ENCODE results near the gene CRELD2.
"Not testable (repeated sequence)": the region's sequence is repeated elsewhere in the genome, so short reads cannot be mapped to it uniquely, and the experiment has no call there.

The CRELD2 gene

DNA sequence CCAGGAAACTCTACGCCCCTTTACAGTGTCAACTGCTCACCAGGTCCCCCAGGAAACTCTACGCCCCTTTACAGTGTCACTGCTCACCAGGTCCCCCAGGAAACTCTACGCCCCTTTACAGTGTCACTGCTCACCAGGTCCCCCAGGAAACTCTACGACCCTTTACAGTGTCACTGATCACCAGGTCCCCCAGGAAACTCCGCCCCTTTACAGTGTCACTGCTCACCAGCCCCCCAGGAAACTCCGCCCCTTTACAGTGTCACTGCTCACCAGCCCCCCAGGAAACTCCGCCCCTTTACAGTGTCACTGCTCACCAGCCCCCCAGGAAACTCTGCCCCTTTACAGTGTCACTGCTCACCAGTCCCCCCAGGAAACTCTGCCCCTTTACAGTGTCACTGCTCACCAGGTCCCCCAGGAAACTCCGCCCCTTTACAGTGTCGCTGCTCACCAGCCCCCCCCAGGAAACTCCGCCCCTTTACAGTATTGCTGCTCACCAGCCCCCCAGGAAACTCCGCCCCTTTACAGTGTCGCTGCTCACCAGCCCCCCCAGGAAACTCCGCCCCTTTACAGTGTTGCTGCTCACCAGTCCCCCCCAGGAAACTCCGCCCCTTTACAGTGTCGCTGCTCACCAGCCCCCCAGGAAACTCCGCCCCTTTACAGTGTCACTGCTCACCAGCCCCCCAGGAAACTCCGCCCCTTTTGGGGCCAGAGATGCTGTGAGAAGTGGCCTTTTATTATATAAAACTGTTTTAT, 26.8 kb downstream of the CRELD2 start:
- DNase-seq = not testable (repeated sequence)

DNA sequence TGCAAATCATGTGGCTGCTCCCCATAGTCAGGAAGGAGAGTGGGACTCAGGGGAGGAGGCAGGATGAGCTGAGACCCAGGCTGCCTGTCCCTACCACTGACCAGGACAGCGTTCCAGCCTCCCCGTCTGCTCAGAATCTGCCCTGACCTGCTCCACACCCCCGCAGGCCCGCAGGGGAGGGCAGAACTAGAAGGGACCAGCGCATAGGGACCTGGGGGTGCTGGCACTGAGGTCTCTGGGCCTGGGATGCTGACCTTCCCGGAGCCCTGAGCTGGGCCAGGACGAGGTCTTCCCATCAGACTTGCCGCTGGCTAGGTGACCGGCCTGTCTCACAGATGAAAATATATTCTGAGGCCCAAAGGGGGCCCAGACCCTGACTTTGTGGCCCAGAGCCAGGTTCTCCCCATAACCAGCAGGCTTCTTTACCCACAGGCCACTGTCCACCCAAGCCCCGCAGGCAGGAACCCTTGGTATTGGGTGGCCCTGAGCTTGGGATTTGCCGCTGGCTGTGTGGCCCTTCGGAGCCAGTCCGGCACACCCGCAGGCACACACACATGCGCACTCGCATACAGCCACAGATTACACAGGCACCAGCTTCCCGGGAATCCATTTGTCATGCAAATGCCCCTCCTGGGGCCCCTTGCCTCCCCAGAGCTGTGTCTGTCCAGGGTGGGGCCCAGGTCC, 28.3 kb downstream of the CRELD2 start:
- DNase-seq = no peak

DNA sequence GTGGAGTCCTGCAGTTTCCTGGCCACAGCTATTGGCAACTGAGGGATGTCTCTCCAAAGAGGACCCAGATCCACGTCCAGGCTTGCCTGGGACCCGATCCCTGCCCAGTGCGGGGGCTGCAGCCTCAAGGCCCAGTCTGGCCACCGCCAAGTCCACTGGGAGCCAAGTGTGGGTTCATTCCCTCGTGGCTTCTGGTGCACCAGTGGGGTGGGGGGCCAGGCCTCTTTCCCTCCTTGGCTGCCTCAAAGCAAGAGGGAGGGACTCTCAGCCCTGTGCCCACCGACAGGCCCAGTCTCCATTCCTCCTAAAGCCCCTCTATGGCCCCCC, 28.8 kb downstream of the CRELD2 start:
- DNase-seq = no peak

DNA sequence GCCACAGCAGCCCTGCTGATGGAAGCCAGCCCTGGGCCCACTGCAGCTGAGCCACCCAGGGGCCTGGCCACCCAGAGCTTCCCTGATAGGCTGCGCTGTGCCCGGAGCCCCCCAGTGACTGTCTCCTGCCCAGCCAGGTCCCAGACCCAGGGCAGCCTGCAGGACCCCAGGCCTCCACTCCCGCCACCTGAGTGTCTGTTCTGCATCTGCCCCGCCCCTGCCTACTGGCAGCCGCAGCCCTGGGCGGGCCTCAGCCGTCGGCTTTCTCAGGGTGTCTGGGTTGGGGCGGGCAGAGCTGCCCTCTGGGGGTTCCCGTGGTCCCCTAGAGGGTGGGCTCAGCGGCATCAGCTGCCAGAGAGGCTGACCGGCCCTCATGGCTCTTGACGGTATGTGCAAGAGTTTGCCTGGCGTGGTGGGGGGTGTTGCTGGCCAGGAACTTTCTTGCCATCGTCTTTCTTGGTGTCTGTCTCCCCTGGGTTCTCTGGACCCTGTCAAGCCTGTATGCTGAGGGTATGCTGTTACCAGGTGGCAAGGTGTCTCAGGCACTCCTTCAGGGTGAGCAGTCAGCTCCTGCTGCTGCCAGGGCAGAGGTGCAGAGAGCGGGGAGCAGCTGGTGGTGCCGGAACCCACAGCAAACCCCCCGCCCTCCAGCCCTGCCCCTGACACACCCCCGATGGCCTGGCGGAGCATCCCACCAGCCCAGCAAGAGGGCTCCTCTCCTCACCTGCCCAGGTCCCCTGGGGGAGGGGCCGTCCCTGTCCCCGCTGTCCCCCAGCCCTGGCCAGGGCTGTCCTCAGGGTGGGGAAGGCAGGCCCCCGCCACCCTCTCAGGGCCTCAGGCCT, 29.9 kb downstream of the CRELD2 start:
- DNase-seq = no peak

DNA sequence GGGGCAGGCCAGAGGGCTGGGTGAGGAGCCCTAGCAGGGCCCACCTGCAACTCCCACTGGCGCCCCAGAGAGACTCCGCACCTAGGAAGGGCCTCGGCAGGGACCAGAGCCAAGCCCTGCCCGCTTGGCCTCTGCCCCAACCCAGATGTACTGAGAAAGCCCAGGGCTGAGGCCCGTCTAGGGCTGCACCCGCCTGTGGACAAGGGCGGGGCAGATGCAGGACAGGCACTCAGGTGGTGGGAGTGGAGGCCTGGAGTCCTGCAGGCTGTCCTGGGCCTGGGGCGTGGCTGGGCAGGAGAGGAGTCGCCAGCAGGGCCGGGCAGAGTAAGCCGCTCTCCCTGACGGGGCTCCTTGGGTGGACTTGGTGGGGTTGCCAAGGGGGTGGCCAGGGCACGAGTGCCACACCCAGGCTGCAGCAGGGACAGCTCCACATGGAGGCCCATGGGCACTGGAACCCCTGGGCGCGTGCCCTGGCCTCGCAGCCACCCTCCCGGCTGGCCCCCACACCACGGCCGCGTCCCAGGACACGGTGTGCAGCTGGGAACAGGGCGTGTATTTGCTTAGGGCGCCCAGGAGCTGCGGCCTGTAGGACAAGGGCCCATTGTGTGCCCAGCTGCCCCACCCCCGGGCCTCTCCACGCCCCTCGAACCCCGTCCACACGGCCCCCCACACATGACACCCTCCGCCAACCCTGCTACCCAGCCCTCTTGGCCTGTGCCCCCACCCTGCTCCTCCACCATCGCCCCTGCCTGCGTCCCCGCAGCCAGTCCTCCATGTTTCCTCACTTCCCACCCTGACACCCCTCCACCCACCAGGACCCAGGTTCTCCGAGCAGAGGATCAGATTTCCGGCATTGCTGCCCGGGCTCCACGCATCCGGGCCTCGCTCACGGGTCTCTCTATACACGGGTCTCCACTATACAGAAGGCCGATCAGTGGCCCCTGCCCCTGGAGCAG, 30.8 kb downstream of the CRELD2 start:
- DNase-seq = no peak

DNA sequence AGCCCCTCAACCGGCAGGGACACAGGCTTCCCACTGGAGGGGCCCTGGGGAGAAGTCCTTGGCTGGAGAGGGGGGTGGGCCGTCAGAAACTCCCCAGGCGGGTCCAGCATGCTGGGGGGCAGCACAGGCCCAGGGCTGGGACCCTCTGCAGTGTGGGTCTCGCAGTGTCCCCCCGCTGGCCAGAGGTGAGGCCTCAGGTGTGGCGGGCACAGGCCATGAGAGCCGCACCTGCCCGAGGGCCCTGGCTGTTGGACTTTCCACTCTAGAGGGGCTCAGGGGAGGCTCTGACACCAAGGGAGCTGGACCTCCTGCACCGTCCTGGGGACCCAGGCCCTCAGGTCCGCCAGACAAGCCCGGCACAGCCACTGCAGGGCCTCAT, 31.5 kb downstream of the CRELD2 start:
- no peak for DNase-seq

DNA sequence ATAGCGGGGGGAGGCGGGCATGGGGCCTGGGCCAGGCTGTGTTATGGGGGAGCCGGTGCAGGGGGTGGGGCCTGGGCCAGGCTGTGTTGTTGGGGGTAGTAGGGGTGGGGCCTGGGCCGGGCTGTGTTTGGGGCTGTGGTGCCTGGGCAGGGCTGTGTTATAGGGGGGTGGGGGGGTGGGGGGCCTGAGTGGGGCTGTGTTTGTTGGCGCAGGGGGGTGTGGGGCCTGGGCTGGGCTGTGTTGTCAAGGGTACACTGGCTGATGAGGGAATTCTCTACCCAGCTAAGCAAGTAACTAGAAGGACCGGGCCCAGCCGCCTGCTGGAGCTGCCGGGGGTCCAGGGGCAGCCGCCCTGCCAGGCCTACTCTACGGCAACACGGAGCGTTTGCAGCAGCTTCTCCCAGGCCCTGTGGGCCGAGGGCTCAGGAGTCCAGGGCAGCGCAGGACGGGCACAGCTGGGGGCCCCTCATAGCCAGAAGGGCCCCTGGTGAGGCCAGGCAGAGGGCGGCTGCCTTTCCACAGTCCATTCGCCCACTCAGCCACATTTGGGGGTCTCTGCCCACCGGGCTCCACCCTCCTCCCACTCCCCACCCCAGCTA, 32.1 kb downstream of the CRELD2 start:
- DNase-seq = no peak

DNA sequence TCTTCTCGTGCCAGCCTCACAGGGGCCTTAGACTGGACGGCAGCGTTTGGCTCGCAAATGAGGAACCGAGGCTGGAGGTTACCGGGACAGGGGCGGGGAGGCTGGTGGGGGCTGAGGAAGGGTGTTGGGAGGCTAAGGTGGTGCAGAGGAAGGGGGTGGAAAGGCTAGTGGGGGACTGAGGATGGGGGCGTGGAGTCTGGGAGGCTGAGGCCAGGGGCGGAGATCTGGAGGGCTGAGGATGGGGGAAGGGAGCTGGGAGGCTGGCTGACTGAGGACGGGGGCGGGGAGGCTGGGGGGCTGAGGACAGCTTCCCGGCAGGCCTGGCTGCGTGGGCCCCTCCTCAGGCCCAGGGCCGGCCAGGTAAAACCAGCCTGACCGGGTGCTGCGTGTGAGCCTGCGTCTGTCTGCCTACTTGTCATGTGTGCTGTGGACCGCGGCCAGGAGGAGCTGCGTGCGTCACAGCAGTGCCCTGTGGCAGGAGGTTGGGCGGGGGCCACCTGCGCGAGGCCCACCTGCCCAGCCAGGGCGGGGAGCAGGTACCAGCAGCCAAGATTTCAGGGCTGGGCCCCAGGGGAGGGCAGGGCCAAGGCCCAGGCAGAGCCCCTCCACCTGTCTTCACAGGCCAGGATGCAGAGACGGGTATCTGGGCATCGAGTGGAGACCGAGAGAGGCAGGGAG, 32.7 kb downstream of the CRELD2 start:
- DNase-seq = no peak

DNA sequence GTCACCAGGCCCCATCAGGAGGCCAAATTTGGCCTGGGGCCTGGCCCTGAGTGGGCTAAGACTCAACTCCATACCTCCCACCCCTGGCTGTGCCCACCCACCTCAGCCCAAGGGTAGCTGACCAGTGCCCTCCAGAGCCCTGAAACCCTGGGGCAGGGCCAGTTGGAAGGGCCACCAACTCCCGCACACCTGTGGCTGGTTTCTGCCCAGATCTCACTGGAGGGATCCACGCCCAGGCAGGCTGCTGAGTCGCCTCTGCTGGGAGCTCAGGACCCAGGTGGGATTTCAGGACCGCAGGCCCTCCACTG, 33.2 kb downstream of the CRELD2 start:
- DNase-seq = no peak

DNA sequence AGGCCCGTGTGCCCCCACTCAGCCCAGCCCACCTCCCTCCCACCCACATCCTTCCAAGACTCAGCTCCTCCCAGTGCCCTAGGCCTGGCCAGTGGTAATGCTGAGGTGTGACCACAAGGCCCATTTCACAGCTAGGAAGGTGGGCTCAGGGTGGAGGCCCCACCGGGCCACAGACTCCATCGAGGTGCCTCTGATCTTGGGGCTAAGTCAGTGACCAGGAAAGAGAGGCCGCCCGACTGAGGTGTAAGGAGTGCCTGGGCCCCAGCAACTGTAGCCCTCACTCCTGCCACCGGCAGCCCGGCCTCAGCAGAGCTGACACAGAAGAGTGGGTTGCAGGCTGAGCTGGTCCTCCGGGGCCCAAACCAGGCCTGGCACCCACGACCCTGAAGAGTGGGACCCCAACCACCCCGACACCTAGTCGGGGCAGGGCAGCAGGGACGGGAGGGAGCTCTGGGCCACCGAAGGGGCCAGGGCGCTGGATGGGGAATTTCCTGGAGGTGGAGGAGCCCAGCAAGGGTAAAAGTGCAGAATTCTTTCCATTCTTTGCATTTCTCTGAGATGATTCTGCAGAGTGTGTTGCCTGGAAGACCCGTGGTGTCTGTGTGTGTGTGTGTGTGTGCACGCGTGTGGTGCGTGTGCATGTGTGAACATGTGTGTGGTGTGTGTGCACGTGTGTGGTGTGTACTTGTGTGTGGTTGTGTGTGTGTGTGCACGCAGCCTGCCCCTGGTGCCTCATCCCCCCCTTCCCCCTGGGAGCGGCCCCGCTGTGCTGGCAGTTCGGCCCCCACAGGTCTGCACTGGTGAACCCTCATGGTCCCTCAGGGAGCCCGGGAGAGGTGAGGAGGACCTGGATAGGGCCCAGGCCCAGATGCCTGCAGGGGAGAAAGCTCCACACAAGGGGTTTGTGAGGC, 33.8 kb downstream of the CRELD2 start:
- no peak for DNase-seq

DNA sequence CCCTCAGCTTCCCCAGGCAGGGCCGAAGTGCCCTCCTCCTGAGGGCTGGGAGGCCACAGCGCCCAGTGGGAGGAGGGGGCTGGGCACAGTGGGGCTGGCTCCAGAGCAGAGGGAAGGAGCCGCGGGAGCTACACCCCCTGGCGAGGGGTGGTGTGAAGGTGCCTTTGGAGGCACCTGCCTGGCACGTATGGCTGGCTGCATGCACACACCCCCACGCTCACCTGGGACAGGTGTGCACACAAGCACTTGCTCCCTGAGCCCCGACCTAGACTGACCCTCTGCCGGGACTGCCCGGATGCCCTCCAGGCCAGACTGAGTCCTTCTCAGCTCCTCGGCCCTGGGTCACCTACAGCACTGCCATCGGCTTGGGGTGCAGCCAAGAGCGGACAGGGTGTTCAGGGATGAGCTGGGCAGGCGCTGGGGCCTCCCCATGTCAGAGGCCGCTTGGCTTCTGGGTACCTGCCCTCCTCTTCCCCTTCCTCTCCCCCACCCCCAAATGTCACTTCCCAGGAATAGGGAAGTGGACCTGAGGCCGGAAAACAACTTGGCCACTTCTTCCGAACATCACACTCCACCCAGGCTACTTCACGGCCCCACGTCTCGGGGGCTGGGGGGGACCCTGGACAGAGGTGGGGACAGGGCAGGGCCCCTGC, 34.7 kb downstream of the CRELD2 start:
- no peak for DNase-seq

DNA sequence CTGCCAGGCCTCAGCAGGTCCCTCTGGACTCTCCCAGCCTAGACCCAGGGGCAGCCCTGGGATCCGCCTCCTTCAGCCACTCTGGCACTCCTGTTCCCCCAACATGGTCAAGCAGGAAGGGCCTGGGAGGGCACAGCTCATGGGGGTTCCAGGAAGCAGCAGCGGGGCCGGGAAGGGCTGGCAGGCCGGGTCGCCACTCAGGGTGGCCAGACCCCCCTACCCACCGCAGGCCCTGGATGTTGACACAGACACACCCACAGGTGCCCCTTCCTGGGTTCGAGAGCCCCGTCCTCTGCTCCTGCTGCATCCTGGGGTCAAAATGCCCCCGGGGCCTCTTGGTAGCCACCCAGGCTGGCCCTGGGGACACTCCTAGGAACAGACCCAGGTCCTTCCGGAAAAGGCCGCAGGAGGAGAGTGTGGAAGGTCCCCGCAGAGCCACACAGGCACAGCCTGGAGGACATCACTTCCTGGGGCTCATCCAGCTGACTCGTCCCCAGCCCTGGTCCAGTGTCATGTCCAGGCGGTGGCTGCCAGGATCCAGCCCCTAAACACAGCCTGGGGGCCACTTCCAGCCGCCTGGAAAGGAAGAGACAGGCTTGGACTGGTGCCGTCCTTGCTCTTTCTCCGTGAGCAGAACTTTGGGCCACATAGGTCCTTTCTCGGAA, 35.4 kb downstream of the CRELD2 start:
- no peak for DNase-seq

DNA sequence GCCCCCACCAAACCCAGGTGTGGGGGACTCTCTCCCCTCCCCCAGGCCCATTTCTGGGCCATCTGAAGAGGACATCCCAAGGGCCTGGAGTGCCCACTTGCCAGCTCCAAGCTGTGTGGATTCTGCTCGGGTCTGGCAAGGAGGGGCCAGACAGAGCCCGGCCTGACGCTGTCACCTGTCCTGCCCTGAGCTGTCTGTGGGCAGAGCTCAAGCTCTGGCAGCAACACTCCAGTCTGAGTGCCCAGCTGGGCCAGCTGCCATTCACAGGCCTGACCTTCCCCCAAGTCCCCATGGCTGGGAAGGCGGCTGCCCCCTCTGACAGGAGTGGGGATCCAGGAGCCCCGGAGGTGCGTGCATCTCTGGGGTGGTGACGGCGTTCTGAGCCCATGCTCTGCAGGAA, 35.9 kb downstream of the CRELD2 start:
- peak in 7 of 51 donors; percentile 25 to 56 (median 47) for DNase-seq

DNA sequence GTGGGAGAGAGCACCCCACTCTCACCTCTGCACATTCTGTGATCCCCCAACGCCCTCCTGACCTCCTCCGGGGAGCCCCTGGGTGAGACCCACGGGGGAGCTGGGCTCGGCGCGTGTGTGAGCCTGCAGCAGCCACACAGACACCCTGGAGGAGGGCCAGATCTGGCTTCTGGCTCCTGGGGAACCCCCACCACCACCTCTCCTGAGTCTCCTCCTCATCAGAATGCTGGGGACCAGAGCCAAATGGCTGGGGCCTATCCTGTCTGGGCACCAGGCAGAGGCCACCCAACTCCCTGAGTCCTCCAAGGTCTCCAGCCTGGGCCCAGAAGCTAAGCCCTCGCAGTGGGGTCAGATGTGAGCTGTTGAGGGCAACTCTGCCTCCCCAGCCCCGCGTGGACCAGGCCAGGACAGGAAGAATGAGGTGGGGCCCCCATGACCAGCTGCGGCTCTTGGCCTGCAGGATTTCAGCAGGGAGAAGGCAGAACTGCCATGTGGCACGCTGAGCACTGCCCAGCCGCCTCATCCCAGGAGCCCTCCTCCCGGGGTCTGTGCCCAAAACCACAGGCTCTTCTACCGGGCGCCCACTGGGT, 36.7 kb downstream of the CRELD2 start:
- no peak for DNase-seq

DNA sequence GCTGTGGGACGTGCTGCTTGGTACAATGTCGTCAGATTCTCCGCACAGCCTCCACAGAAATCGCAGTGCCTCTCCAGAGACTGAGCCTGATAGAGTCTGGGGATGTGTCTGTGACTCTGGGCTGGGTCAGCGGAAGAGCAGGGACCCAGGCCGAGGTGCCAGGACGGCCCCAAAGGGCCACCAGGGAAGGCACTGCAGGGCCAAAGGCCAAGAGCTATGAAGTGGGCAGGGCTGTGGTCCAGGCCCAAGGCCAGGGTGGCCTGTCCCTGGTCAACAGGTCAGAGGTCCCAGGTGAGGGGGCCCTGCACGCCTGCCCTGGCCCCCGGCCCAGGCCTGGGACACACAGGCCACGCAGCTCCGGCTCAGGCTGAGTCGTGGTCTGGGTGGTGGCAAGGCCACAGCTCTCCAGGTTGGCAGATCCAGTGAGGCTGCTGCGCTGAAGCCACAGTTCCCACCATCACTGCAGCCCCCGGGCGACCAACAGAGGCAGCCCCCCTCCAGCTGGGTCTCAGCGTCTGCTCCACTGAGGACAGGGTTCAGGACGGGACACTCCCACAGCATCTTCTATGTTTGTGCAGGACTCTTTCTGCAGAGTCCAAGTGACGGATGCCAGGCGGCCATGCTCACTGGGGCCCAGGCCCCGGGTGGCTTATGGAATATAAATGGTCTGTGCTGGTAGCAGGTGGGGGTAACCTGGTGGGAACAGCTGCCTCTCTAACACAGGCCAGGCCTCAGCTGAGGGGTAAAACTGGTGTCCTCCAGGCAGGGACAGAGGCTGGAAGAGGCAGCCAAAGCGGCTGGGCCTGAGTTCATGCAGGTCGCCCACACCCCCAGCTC, 37.4 kb downstream of the CRELD2 start:
- DNase-seq = no peak

DNA sequence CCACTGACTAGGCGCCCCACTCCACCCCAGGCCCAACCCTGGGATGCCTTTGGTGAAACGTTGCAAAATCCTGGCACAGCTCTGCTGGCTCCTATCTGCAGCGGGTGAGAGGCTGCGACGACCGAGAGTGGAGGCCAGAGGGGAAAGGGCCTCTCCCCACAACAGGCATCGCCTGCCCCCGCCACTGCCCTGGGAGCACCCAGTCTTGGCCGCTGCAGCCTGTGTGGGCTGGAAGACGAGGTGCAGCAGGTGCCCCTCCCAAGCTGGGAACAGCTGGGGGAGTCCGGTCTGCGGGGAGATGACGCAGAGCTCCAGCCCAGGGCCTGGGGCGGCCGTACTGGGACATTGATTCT, 38.0 kb downstream of the CRELD2 start:
- no peak for DNase-seq
